ENCODE data around the gene MAP3K13. TPM values are rescaled to one million over a fixed set of nuclear protein-coding genes. Genes with fewer than 3 reads are reported as not detected.

Gene MAP3K13
- total and polyA plus RNA-seq, 10 of the 15 experiments (the other 5 are each of a cell fraction or from before 2014, with no cell fraction given), result 10.5 to 70.8 (median 26.8) TPM

DNA sequence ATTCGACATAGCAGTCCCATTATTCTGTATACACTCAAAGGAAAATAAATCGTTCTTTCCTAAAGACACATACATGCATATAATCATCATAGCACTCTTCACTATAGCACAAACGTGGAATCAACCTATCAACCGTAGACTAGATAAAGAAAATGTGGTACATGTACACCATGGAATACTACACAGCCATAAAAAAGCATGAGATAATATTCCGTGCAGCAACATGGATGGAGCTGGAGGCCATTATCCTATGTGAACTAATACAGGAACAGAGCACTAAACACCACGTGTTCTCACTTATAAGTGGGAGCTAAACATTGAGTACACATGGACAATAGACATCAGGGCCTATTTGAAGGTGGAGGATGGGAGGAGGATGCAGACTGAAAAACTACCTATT lies 12.1 kb upstream of the MAP3K13 start:
- Histone ChIP-seq H3K36me3 (ENCODE audit: control insufficient read depth in 2 of 2, insufficient read depth in 2 of 2, low read length in 1 of 2) (no peaks in the 10 kb centered on the region), H3K4me1 (ENCODE audit: control insufficient read depth, insufficient read depth, low read length) (no peaks in the 10 kb centered on the region), H3K79me2 (ENCODE audit: control insufficient read depth, insufficient read depth, low read length) (no peaks in the 10 kb centered on the region), H3K9me3 (replicated peaks; ENCODE audit: control insufficient read depth, insufficient read depth, low read length) (no peaks in the 10 kb centered on the region), H3K27me3 (replicated peaks in 1 of 2; ENCODE audit: control insufficient read depth in 2 of 2, insufficient read depth in 2 of 2, low read length in 1 of 2) (no peaks in the 10 kb centered on the region), H3K4me3 (no peak overlapping the region), H3K9ac (ENCODE audit: control insufficient read depth, insufficient read depth, low read length) (no peak overlapping the region), H3K4me2 (ENCODE audit: control insufficient read depth, insufficient read depth) (no peak overlapping the region), H3K27ac (ENCODE audit: control insufficient read depth, insufficient read depth) (no peak overlapping the region), H4K20me1 (ENCODE audit: control insufficient read depth, insufficient read depth) (no peaks in the 10 kb centered on the region), H2AFZ (ENCODE audit: control insufficient read depth, low read depth, low read length) (no peak overlapping the region)
- TF ChIP-seq GATAD2B (conservative IDR thresholded peaks at IDR 0.05; ENCODE audit: low read depth), result no peak
- no peak for TF ChIP-seq SMAD5 (IDR thresholded peaks at IDR 0.05; ENCODE audit: low read depth)
- TF ChIP-seq MYB (IDR thresholded peaks at IDR 0.05; ENCODE audit: borderline replicate concordance, low read depth, low read length), result no peak
- TF ChIP-seq, protein P1, sequence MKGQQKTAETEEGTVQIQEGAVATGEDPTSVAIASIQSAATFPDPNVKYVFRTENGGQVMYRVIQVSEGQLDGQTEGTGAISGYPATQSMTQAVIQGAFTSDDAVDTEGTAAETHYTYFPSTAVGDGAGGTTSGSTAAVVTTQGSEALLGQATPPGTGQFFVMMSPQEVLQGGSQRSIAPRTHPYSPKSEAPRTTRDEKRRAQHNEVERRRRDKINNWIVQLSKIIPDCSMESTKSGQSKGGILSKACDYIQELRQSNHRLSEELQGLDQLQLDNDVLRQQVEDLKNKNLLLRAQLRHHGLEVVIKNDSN (IDR thresholded peaks at IDR 0.05; ENCODE audit: borderline replicate concordance, extremely low read length, insufficient read depth, low read depth, low read length), result no peak
- TF ChIP-seq, protein P2, sequence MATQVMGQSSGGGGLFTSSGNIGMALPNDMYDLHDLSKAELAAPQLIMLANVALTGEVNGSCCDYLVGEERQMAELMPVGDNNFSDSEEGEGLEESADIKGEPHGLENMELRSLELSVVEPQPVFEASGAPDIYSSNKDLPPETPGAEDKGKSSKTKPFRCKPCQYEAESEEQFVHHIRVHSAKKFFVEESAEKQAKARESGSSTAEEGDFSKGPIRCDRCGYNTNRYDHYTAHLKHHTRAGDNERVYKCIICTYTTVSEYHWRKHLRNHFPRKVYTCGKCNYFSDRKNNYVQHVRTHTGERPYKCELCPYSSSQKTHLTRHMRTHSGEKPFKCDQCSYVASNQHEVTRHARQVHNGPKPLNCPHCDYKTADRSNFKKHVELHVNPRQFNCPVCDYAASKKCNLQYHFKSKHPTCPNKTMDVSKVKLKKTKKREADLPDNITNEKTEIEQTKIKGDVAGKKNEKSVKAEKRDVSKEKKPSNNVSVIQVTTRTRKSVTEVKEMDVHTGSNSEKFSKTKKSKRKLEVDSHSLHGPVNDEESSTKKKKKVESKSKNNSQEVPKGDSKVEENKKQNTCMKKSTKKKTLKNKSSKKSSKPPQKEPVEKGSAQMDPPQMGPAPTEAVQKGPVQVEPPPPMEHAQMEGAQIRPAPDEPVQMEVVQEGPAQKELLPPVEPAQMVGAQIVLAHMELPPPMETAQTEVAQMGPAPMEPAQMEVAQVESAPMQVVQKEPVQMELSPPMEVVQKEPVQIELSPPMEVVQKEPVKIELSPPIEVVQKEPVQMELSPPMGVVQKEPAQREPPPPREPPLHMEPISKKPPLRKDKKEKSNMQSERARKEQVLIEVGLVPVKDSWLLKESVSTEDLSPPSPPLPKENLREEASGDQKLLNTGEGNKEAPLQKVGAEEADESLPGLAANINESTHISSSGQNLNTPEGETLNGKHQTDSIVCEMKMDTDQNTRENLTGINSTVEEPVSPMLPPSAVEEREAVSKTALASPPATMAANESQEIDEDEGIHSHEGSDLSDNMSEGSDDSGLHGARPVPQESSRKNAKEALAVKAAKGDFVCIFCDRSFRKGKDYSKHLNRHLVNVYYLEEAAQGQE (IDR thresholded peaks at IDR 0.05; ENCODE audit: low read depth, low read length), result no peak
- no peak for TF ChIP-seq KLF5 (IDR thresholded peaks at IDR 0.05; ENCODE audit: partially characterized antibody)
- in situ Hi-C loops (cut with MboI) (no loop called here), intact Hi-C loops (cut with micrococcal nuclease; ENCODE audit: unreplicated experiment) (loop anchor here (5.0 kb wide), 2 partner anchors 206 to 226 kb away; no protein-coding TSS in a partner anchor)
- no TSS peak for BruUV-seq (replicated peaks)
- SMC1A ChIA-PET (ENCODE audit: uncharacterized antibody, unreplicated experiment), result no interaction called here
- RAD21 ChIA-PET (ENCODE audit: unreplicated experiment), result no interaction called here
- no peak for ATAC-seq
- CTCF ChIA-PET, result no interaction called here
- WGBS (ENCODE audit: insufficient coverage, insufficient replicate concordance, low lambda C conversion rate, missing lambda C conversion rate), result 47% methylated on average over 6 of the region's 6 CpGs
- FAIRE-seq, result no peak
- POLR2A ChIA-PET, result no interaction called here
- no peak for DNase-seq (ENCODE audit: low read depth, low spot score)

Data from GM12878 (cell line).